HFF-Myc (cell line): ENCODE results near the gene PDSS1.

Experiments used
- DNase-seq: peaks from one replicate; pipeline ENCODE4 v3.0.0-alpha.2; 2011; ENCODE audit warnings: low read depth; ENCODE audit errors: extremely low read depth
- H3K4me3 ChIP-seq: replicated peaks from 2 replicates; pipeline ENCODE4 v1.5.1; 2011; ENCODE audit warnings: low read depth, mild to moderate bottlenecking, control low read depth, low read length
- CTCF ChIP-seq: IDR thresholded peaks from 2 replicates; pipeline ENCODE4 v1.5.1; 2012; ENCODE audit warnings: mild to moderate bottlenecking, low read depth, low read length, control low read depth; ENCODE audit errors: missing control alignments

PDSS1 gene

GRCh38 chr10:26738301-26738911, 40.9 kb downstream of the PDSS1 start:
- no peak for DNase-seq
- TF ChIP-seq CTCF, result no peak

GRCh38 chr10:26739071-26739631, 41.6 kb downstream of the PDSS1 start:
- no peak for DNase-seq
- no peak for TF ChIP-seq CTCF
- H3K4me3 ChIP-seq, result no peak overlapping the region

More at GRCh38 chr10:26738301-26738911, 40.9 kb downstream of the PDSS1 start:
- H3K4me3 ChIP-seq, result no peak overlapping the region

GRCh38 chr10:26741368-26741767, 43.9 kb downstream of the PDSS1 start:
- no peak for DNase-seq
- no peak overlapping the region for H3K4me3 ChIP-seq
- no peak for TF ChIP-seq CTCF

- DNase-seq, result no peak
- no peak for TF ChIP-seq CTCF
- no peak overlapping the region for H3K4me3 ChIP-seq
Measured at GRCh38 chr10:26743091-26743490, 45.6 kb downstream of the PDSS1 start.

GRCh38 chr10:26743841-26744240, 46.3 kb downstream of the PDSS1 start:
- no peak for DNase-seq
- TF ChIP-seq CTCF, result no peak
- H3K4me3 ChIP-seq, result no peak overlapping the region

- TF ChIP-seq CTCF, result no peak
- no peak overlapping the region for H3K4me3 ChIP-seq
- DNase-seq, result no peak
Measured at GRCh38 chr10:26746061-26746460, 48.6 kb downstream of the PDSS1 start.
